ENCODE results near the gene ACBD6. TPM values are rescaled to one million over a fixed set of nuclear protein-coding genes. Genes with fewer than 3 reads are reported as not detected.
"Not testable (repeated sequence)": the region's sequence is repeated elsewhere in the genome, so short reads cannot be mapped to it uniquely, and the experiment has no call there.

Gene ACBD6
- total RNA-seq (2014; rRNA removed; shearing (Covaris generic)): 66.9 and 67.6 TPM in 2 replicates

GRCh38 chr1:180502361-180503279 is at the start of gene ACBD6:
TSS of gene ACBD6 (minus strand) at chr1:180502577. CDS start at chr1:180502266, 311 bp downstream.
- peak; percentile 80 for DNase-seq (ENCODE audit: low spot score)

- DNase-seq (ENCODE audit: low spot score): no peak
Measured at GRCh38 chr1:180551997-180552396, 49.6 kb upstream of the ACBD6 start.

- no peak for DNase-seq (ENCODE audit: low spot score)
Measured at GRCh38 chr1:180550241-180550640, 47.9 kb upstream of the ACBD6 start.

GRCh38 chr1:180549770-180550169 is 47.4 kb upstream of the ACBD6 start:
- not testable (repeated sequence) for DNase-seq (ENCODE audit: low spot score)

- DNase-seq (ENCODE audit: low spot score): no peak
Measured at GRCh38 chr1:180548686-180549317, 46.4 kb upstream of the ACBD6 start.

GRCh38 chr1:180545991-180546390 is 43.6 kb upstream of the ACBD6 start:
- no peak for DNase-seq (ENCODE audit: low spot score)

GRCh38 chr1:180544050-180544449 is 41.7 kb upstream of the ACBD6 start:
- no peak for DNase-seq (ENCODE audit: low spot score)

GRCh38 chr1:180542838-180543145 is 40.4 kb upstream of the ACBD6 start:
- DNase-seq (ENCODE audit: low spot score): no peak

GRCh38 chr1:180542113-180542837 is 39.9 kb upstream of the ACBD6 start:
- DNase-seq (ENCODE audit: low spot score): no peak

GRCh38 chr1:180540697-180541594 is 38.6 kb upstream of the ACBD6 start:
- no peak for DNase-seq (ENCODE audit: low spot score)

GRCh38 chr1:180539136-180539535 is 36.8 kb upstream of the ACBD6 start:
- DNase-seq (ENCODE audit: low spot score): no peak

GRCh38 chr1:180536821-180537372 is 34.5 kb upstream of the ACBD6 start:
- DNase-seq (ENCODE audit: low spot score): no peak

GRCh38 chr1:180535418-180535999 is 33.1 kb upstream of the ACBD6 start:
- DNase-seq (ENCODE audit: low spot score): no peak

- no peak for DNase-seq (ENCODE audit: low spot score)
Measured at GRCh38 chr1:180534214-180534613, 31.8 kb upstream of the ACBD6 start.

- peak; percentile 49 for DNase-seq (ENCODE audit: low spot score)
Measured at GRCh38 chr1:180533266-180533987, 31.1 kb upstream of the ACBD6 start.

- DNase-seq (ENCODE audit: low spot score): no peak
Measured at GRCh38 chr1:180532854-180533253, 30.5 kb upstream of the ACBD6 start.

GRCh38 chr1:180530501-180530900 is 28.1 kb upstream of the ACBD6 start:
- peak; percentile 63 for DNase-seq (ENCODE audit: low spot score)

GRCh38 chr1:180528868-180529470 is 26.6 kb upstream of the ACBD6 start:
- no peak for DNase-seq (ENCODE audit: low spot score)

- peak; percentile 42 for DNase-seq (ENCODE audit: low spot score)
Measured at GRCh38 chr1:180527101-180527669, 24.8 kb upstream of the ACBD6 start.

Measured in H4 (cell line).